GM03348 (cell line): Measurements from ENCODE around the gene RASD2.

ENCODE experiments used
- DNase-seq: peaks from one replicate; pipeline ENCODE4 v3.0.0; 2012; ENCODE audit warnings: low spot score

Gene RASD2

GRCh38 chr22:35541254-35541748, 670 bp downstream of the RASD2 start:
- peak; percentile 45 for DNase-seq

GRCh38 chr22:35542157-35542938, 1.7 kb downstream of the RASD2 start:
- DNase-seq, result no peak

- DNase-seq, result no peak
Observed at GRCh38 chr22:35542939-35543516, 2.4 kb downstream of the RASD2 start.

GRCh38 chr22:35543702-35544101, 3.1 kb downstream of the RASD2 start:
- no peak for DNase-seq

- DNase-seq, result no peak
Observed at GRCh38 chr22:35544189-35544588, 3.6 kb downstream of the RASD2 start.

- no peak for DNase-seq
Observed at GRCh38 chr22:35544827-35545226, 4.2 kb downstream of the RASD2 start.

GRCh38 chr22:35546886-35547285, 6.3 kb downstream of the RASD2 start:
- DNase-seq, result no peak

- DNase-seq, result no peak
Observed at GRCh38 chr22:35547987-35548721, 7.5 kb downstream of the RASD2 start.

GRCh38 chr22:35548722-35549112, 8.1 kb downstream of the RASD2 start:
- DNase-seq, result no peak

GRCh38 chr22:35549328-35549727, 8.7 kb downstream of the RASD2 start:
- DNase-seq, result no peak

GRCh38 chr22:35551549-35552177, 11.0 kb downstream of the RASD2 start:
- DNase-seq, result no peak

GRCh38 chr22:35552196-35552842, 11.7 kb downstream of the RASD2 start:
- DNase-seq, result peak; percentile 50

- no peak for DNase-seq
Observed at GRCh38 chr22:35552846-35553245, 12.2 kb downstream of the RASD2 start.

- no peak for DNase-seq
Observed at GRCh38 chr22:35553341-35553740, 12.7 kb downstream of the RASD2 start.

- no peak for DNase-seq
Observed at GRCh38 chr22:35554297-35554845, 13.7 kb downstream of the RASD2 start.

- peak; percentile 73 for DNase-seq
Observed at GRCh38 chr22:35555483-35555890, 14.9 kb downstream of the RASD2 start.

GRCh38 chr22:35555946-35556547, 15.4 kb downstream of the RASD2 start:
- no peak for DNase-seq

- no peak for DNase-seq
Observed at GRCh38 chr22:35556666-35557065, 16.0 kb downstream of the RASD2 start.

GRCh38 chr22:35558031-35558430, 17.4 kb downstream of the RASD2 start:
- DNase-seq, result no peak

- DNase-seq, result no peak
Observed at GRCh38 chr22:35558719-35559118, 18.1 kb downstream of the RASD2 start.

- DNase-seq, result peak; percentile 29
Observed at GRCh38 chr22:35559354-35560005, 18.8 kb downstream of the RASD2 start.
